ENCODE results near the gene DPYD.

DPYD gene

GRCh38 chr1:97164276-97164639 is 756.6 kb downstream of the DPYD start:
- TF ChIP-seq CTCF (IDR thresholded peaks at IDR 0.05; ENCODE audit: borderline replicate concordance, control extremely low read depth, extremely low read depth, insufficient read depth, missing control alignments), result no peak
- in situ Hi-C loops (cut with MboI; ENCODE audit: low sequenced_read_pairs, unreplicated experiment), result no loop called here

GRCh38 chr1:97163591-97164275 is 757.1 kb downstream of the DPYD start:
- in situ Hi-C loops (cut with MboI; ENCODE audit: low sequenced_read_pairs, unreplicated experiment), result no loop called here
- no peak for DNase-seq (ENCODE audit: low spot score)
- TF ChIP-seq CTCF (IDR thresholded peaks at IDR 0.05; ENCODE audit: borderline replicate concordance, control extremely low read depth, extremely low read depth, insufficient read depth, missing control alignments), result no peak

More at GRCh38 chr1:97164276-97164639, 756.6 kb downstream of the DPYD start:
- no peak for DNase-seq (ENCODE audit: low spot score)

- TF ChIP-seq CTCF (IDR thresholded peaks at IDR 0.05; ENCODE audit: borderline replicate concordance, control extremely low read depth, extremely low read depth, insufficient read depth, missing control alignments), result no peak
- in situ Hi-C loops (cut with MboI; ENCODE audit: low sequenced_read_pairs, unreplicated experiment), result no loop called here
- DNase-seq (ENCODE audit: low spot score), result no peak
Measured at GRCh38 chr1:97160818-97161217, 760.0 kb downstream of the DPYD start.

DNA sequence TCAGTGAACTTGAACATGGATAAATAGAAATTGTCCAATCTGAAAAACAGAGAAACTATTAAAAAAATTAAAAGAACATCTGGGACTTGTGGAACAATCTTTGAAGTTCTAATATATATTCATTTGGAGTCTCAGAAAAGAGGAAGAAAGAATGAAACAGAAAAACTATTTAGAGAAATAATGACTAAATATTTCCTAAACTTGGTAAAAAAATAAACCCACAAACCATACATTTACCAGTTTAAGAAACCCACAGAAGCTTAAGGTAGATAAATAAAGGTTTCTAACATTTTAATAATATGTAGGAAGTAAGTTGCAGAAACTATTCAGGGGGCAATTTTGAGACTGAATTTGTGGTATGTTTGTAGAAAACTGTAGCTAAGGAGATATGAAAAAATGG is 761.5 kb downstream of the DPYD start:
- in situ Hi-C loops (cut with MboI; ENCODE audit: low sequenced_read_pairs, unreplicated experiment), result no loop called here

GRCh38 chr1:97158691-97159096 is 762.1 kb downstream of the DPYD start:
- in situ Hi-C loops (cut with MboI; ENCODE audit: low sequenced_read_pairs, unreplicated experiment), result no loop called here
- no peak for DNase-seq (ENCODE audit: low spot score)
- no peak for TF ChIP-seq CTCF (IDR thresholded peaks at IDR 0.05; ENCODE audit: borderline replicate concordance, control extremely low read depth, extremely low read depth, insufficient read depth, missing control alignments)

More for the DNA sequence above, 761.5 kb downstream of the DPYD start:
- no peak for TF ChIP-seq CTCF (IDR thresholded peaks at IDR 0.05; ENCODE audit: borderline replicate concordance, control extremely low read depth, extremely low read depth, insufficient read depth, missing control alignments)
- DNase-seq (ENCODE audit: low spot score), result peak; percentile 8

- TF ChIP-seq CTCF (IDR thresholded peaks at IDR 0.05; ENCODE audit: borderline replicate concordance, control extremely low read depth, extremely low read depth, insufficient read depth, missing control alignments), result no peak
- no peak for DNase-seq (ENCODE audit: low spot score)
- in situ Hi-C loops (cut with MboI; ENCODE audit: low sequenced_read_pairs, unreplicated experiment), result no loop called here
Measured at GRCh38 chr1:97157991-97158390, 762.8 kb downstream of the DPYD start.
